GM23338 (cell line): ENCODE results near the gene SIKE1.

ENCODE experiments used
- CTCF ChIP-seq, 2 experiments: fragments of 200-600 bp in 1 of 2; sonication (generic) in 1 of 2; conservative IDR thresholded peaks; 2 replicates each; pipeline versions ENCODE4 v1.5.1 to v1.6.1; 2016 to 2017; ENCODE audit warnings: antibody characterized with exemption in 2 of 2, low read depth in 2 of 2, mild to moderate bottlenecking in 2 of 2, moderate library complexity in 1 of 2
- ETS1 ChIP-seq: IDR thresholded peaks from 2 replicates; pipeline ENCODE4 v1.6.1; 2016; ENCODE audit warnings: antibody characterized with exemption
- EZH2 ChIP-seq: fragments of 200-600 bp; sonication (generic); IDR thresholded peaks from one replicate; pipeline ENCODE4 v1.8.0; 2017; ENCODE audit warnings: antibody characterized with exemption, mild to moderate bottlenecking, low read depth; ENCODE audit not compliant: unreplicated experiment
- EZH2phosphoT487 ChIP-seq: fragments of 200-600 bp; sonication (generic); IDR thresholded peaks from one replicate; pipeline ENCODE4 v1.8.1; 2018; ENCODE audit warnings: antibody characterized with exemption; ENCODE audit not compliant: unreplicated experiment
- NANOG ChIP-seq: IDR thresholded peaks from 2 replicates; pipeline ENCODE4 v1.6.1; 2016; ENCODE audit warnings: antibody characterized with exemption, borderline replicate concordance
- POLR2AphosphoS5 ChIP-seq: IDR thresholded peaks from 2 replicates; pipeline ENCODE4 v1.6.1; 2016; ENCODE audit warnings: antibody characterized with exemption, low read depth
- REST ChIP-seq: IDR thresholded peaks from one replicate; pipeline ENCODE4 v1.6.1; 2018; ENCODE audit warnings: antibody characterized with exemption; ENCODE audit not compliant: unreplicated experiment
- STAT1 ChIP-seq: IDR thresholded peaks from one replicate; pipeline ENCODE4 v1.6.1; 2016; ENCODE audit warnings: antibody characterized with exemption; ENCODE audit not compliant: unreplicated experiment
- ZNF331 ChIP-seq: fragments of 250-450 bp; sonication (Bioruptor Pico); IDR thresholded peaks from 2 replicates; pipeline ENCODE4 v1.5.0; 2020; ENCODE audit warnings: low read depth, mild to moderate bottlenecking, moderate library complexity

- TF ChIP-seq POLR2AphosphoS5: no peak
- TF ChIP-seq CTCF (conservative IDR thresholded peaks at IDR 0.05; ENCODE audit: low read depth in 2 of 2): no peak
- no peak for TF ChIP-seq EZH2
- TF ChIP-seq ETS1: no peak
- TF ChIP-seq EZH2phosphoT487: no peak
- no peak for TF ChIP-seq NANOG
- no peak for TF ChIP-seq REST
- TF ChIP-seq ZNF331 (CRISPR knock-in tag): no peak
- TF ChIP-seq STAT1: no peak
Observed at GRCh38 chr1:114755006-114755931, 25.2 kb downstream of the SIKE1 start.
